Measurements from ENCODE around the gene COX7A1. TPM values are rescaled to one million over a fixed set of nuclear protein-coding genes. Genes with fewer than 3 reads are reported as not detected.

The COX7A1 gene
- total RNA-seq, 2 experiments from 2014 or later, result not detected

- no peak overlapping the region for H3K27ac ChIP-seq (ENCODE audit: low read depth, low read length, poor library complexity, severe bottlenecking)
- no peaks in the 10 kb centered on the region for H3K9me2 ChIP-seq (ENCODE audit: insufficient read depth, low read length)
- ChIA-PET POLR2A (no interaction called here), CTCF (ENCODE audit: unreplicated experiment) (no interaction called here)
- no peak for TF ChIP-seq CTCF (conservative IDR thresholded peaks at IDR 0.05; ENCODE audit: low read length)
- TF ChIP-seq EZH2phosphoT487 (IDR thresholded peaks at IDR 0.05; ENCODE audit: borderline replicate concordance, low read depth, low read length), result no peak
- no peak for DNase-seq (ENCODE audit: low spot score)
- H2AFZ ChIP-seq (ENCODE audit: low read length), result no peak overlapping the region
- H3K4me3 ChIP-seq (ENCODE audit: low read depth, low read length, poor library complexity, severe bottlenecking), result no peak overlapping the region
- no peaks in the 10 kb centered on the region for H4K20me1 ChIP-seq (ENCODE audit: insufficient read depth, low read length)
- no peaks in the 10 kb centered on the region for H3K9me3 ChIP-seq (ENCODE audit: low read length)
- no TSS peak for BruUV-seq (replicated peaks)
- H3K79me2 ChIP-seq (ENCODE audit: insufficient read depth, low read depth, low read length), result peaks cover 4% of the 10 kb centered on the region; the same call in 1 of the 2 replicates
- H3K36me3 ChIP-seq (ENCODE audit: insufficient read depth, low read length), result peaks cover 51% of the 10 kb centered on the region
- H3K4me1 ChIP-seq (ENCODE audit: insufficient read depth, low read length, poor library complexity, severe bottlenecking), result peaks cover 9% of the 10 kb centered on the region
- intact Hi-C loops (cut with micrococcal nuclease; ENCODE audit: unreplicated experiment), result loop anchor here (10.0 kb wide), 1 partner anchor 374 kb away; no protein-coding TSS in a partner anchor
- no peak overlapping the region for H3K4me2 ChIP-seq (ENCODE audit: low read length)
Observed at GRCh38 chr19:36120984-36121358, 31.3 kb downstream of the COX7A1 start.

DNA sequence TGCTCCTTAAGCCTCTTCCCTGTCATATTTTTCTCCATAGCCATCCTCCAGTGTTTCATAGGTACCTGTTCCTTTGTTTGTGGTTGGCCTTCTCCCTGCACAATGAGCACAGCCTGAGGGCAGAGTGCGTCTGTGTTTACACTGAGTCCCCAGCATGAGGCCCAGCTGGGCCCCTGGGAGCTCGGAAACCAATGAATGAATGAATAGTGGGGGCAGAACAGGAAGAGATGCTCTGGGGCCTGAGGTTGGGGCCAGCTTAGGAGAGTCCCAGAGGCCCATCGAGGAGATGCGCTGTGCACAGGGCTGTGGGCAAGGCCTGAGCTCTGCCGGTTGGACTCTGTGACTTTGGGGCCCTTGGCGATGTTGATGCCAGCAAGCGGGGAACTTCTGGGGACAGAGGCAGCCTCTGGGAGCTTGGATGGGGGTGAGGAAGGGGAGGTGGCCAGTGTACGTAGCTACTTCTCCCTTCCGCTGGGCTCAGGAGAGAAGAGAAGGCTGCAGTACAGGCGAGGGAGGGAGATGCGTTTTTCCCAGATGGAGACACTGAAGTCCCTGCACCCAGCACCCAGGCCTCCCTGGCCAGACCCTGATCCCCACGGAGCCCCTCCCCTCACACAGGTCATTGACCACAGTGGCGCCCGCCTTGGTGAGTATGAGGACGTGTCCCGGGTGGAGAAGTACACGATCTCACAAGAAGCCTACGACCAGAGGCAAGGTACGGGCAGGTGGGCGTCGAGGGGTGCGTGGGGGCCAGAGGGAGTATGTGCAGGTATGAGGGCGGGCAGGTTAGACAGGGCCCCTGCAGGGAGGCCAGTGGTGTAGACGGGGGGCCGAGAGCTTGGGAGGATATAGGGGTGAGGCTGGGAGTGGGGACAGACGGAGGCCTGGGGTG, 31.9 kb downstream of the COX7A1 start:
- Histone ChIP-seq H3K4me3 (ENCODE audit: low read depth, low read length, poor library complexity, severe bottlenecking) (no peak overlapping the region), H3K27ac (ENCODE audit: low read depth, low read length, poor library complexity, severe bottlenecking) (no peak overlapping the region), H4K20me1 (ENCODE audit: insufficient read depth, low read length) (no peaks in the 10 kb centered on the region), H3K36me3 (ENCODE audit: insufficient read depth, low read length) (peaks cover 45% of the 10 kb centered on the region), H2AFZ (ENCODE audit: low read length) (no peak overlapping the region), H3K79me2 (ENCODE audit: insufficient read depth, low read depth, low read length) (peaks cover 5% of the 10 kb centered on the region; the same call in 1 of the 2 replicates), H3K9me2 (ENCODE audit: insufficient read depth, low read length) (no peaks in the 10 kb centered on the region), H3K9me3 (ENCODE audit: low read length) (no peaks in the 10 kb centered on the region), H3K4me1 (ENCODE audit: insufficient read depth, low read length, poor library complexity, severe bottlenecking) (peaks cover 9% of the 10 kb centered on the region), H3K4me2 (ENCODE audit: low read length) (no peak overlapping the region)
- intact Hi-C loops (cut with micrococcal nuclease; ENCODE audit: unreplicated experiment), result loop anchor here (10.0 kb wide), 1 partner anchor 374 kb away; no protein-coding TSS in a partner anchor
- POLR2A ChIA-PET, result no interaction called here
- DNase-seq (ENCODE audit: low spot score), result no peak
- CTCF ChIA-PET (ENCODE audit: unreplicated experiment), result no interaction called here
- TF ChIP-seq EZH2phosphoT487 (IDR thresholded peaks at IDR 0.05; ENCODE audit: borderline replicate concordance, low read depth, low read length), result no peak
- no peak for TF ChIP-seq CTCF (conservative IDR thresholded peaks at IDR 0.05; ENCODE audit: low read length)
- no TSS peak for BruUV-seq (replicated peaks)

DNA sequence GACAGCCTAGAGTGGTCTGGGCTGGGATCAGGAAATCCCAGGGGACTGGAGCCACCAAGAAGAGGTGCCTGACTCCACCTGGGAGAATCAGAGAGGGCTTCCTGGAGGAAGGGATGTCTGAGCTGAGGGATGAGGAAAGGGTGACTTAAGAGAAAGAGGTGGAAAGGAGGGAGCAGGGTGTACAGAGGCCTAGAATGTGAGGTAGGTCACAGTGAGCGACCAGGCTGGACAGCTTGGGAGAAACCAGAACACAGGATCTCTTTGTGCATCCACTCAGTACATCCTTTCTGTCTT, 36.0 kb downstream of the COX7A1 start:
- no peak for DNase-seq (ENCODE audit: low spot score)
- H3K36me3 ChIP-seq (ENCODE audit: insufficient read depth, low read length), result peaks cover 37% of the 10 kb centered on the region
- peaks cover 13% of the 10 kb centered on the region; the same call in 1 of the 2 replicates for H3K79me2 ChIP-seq (ENCODE audit: insufficient read depth, low read depth, low read length)

More for the DNA sequence above, 36.0 kb downstream of the COX7A1 start:
- Histone ChIP-seq H2AFZ (ENCODE audit: low read length) (no peak overlapping the region), H4K20me1 (ENCODE audit: insufficient read depth, low read length) (no peaks in the 10 kb centered on the region), H3K9me2 (ENCODE audit: insufficient read depth, low read length) (no peaks in the 10 kb centered on the region), H3K9me3 (ENCODE audit: low read length) (no peaks in the 10 kb centered on the region), H3K4me3 (ENCODE audit: low read depth, low read length, poor library complexity, severe bottlenecking) (peak overlapping the region; percentile 80), H3K4me1 (ENCODE audit: insufficient read depth, low read length, poor library complexity, severe bottlenecking) (peaks cover 18% of the 10 kb centered on the region), H3K4me2 (ENCODE audit: low read length) (peak overlapping the region; percentile 81), H3K27ac (ENCODE audit: low read depth, low read length, poor library complexity, severe bottlenecking) (peak overlapping the region; percentile 68)
- POLR2A ChIA-PET, result interaction anchor here (0.9 to 1.3 kb wide), 2 partner anchors 12 to 49 kb away, joined by 3 read pairs; no protein-coding TSS in a partner anchor
- BruUV-seq (replicated peaks), result no TSS peak
- TF ChIP-seq CTCF (conservative IDR thresholded peaks at IDR 0.05; ENCODE audit: low read length) (no peak), EZH2phosphoT487 (IDR thresholded peaks at IDR 0.05; ENCODE audit: borderline replicate concordance, low read depth, low read length) (no peak)
- CTCF ChIA-PET (ENCODE audit: unreplicated experiment), result no interaction called here
- intact Hi-C loops (cut with micrococcal nuclease; ENCODE audit: unreplicated experiment), result no loop called here

All from OCI-LY7 (cell line).